ENCODE results near the gene PDSS1.
"Not testable (repeated sequence)": the region's sequence is repeated elsewhere in the genome, so short reads cannot be mapped to it uniquely, and the experiment has no call there.

PDSS1 gene

GRCh38 chr10:26741368-26741767 lies 43.9 kb downstream of the PDSS1 start:
- DNase-seq = no peak

- no peak for DNase-seq
Observed at GRCh38 chr10:26743091-26743490, 45.6 kb downstream of the PDSS1 start.

GRCh38 chr10:26743841-26744240 lies 46.3 kb downstream of the PDSS1 start:
- no peak for DNase-seq

GRCh38 chr10:26746061-26746460 lies 48.6 kb downstream of the PDSS1 start:
- no peak for DNase-seq

- no peak for DNase-seq
Observed at GRCh38 chr10:26755443-26755903, 58.0 kb downstream of the PDSS1 start.

GRCh38 chr10:26759008-26759407 lies 61.5 kb downstream of the PDSS1 start:
- DNase-seq = no peak

- no peak for DNase-seq
Observed at GRCh38 chr10:26765549-26765948, 68.0 kb downstream of the PDSS1 start.

GRCh38 chr10:26770069-26770468 lies 72.6 kb downstream of the PDSS1 start:
- no peak for DNase-seq

- DNase-seq = no peak
Observed at GRCh38 chr10:26773633-26774032, 76.1 kb downstream of the PDSS1 start.

GRCh38 chr10:26776258-26776657 lies 78.8 kb downstream of the PDSS1 start:
- DNase-seq = no peak

- no peak for DNase-seq
Observed at GRCh38 chr10:26777686-26778085, 80.2 kb downstream of the PDSS1 start.

GRCh38 chr10:26779176-26779860 lies 81.8 kb downstream of the PDSS1 start:
- no peak for DNase-seq

GRCh38 chr10:26780106-26780792 lies 82.7 kb downstream of the PDSS1 start:
- DNase-seq = no peak

- DNase-seq = no peak
Observed at GRCh38 chr10:26780793-26781601, 83.5 kb downstream of the PDSS1 start.

- DNase-seq = no peak
Observed at GRCh38 chr10:26781797-26782196, 84.3 kb downstream of the PDSS1 start.

- DNase-seq = no peak
Observed at GRCh38 chr10:26787362-26787761, 89.9 kb downstream of the PDSS1 start.

GRCh38 chr10:26789779-26790178 lies 92.3 kb downstream of the PDSS1 start:
- DNase-seq = not testable (repeated sequence)

GRCh38 chr10:26790221-26790995 lies 92.9 kb downstream of the PDSS1 start:
- no peak for DNase-seq

- DNase-seq = no peak
Observed at GRCh38 chr10:26792758-26793495, 95.4 kb downstream of the PDSS1 start.
